Iris pigment epithelial cell (primary cell): ENCODE results near the gene SYTL2.

ENCODE experiments used
- DNase-seq: peaks from one replicate; pipeline ENCODE4 v3.0.0-alpha.2; 2011; ENCODE audit warnings: low read depth

SYTL2 gene

GRCh38 chr11:85652786-85653447 is 158.0 kb downstream of the SYTL2 start:
- no peak for DNase-seq

- no peak for DNase-seq
Measured at GRCh38 chr11:85651118-85651517, 159.8 kb downstream of the SYTL2 start.

- DNase-seq: peak; percentile 86
Measured at GRCh38 chr11:85647604-85648299, 163.2 kb downstream of the SYTL2 start, which contains the start of gene TMEM126A. TMEM126A (plus strand) TSS chr11:85647967; CDS start chr11:85650256, 2,289 bp downstream.

GRCh38 chr11:85647078-85647477 is 163.9 kb downstream of the SYTL2 start:
- DNase-seq: no peak
